H1 (cell line): Measurements from ENCODE around the gene LCN15. TPM values are rescaled to one million over a fixed set of nuclear protein-coding genes. Genes with fewer than 3 reads are reported as not detected.

ENCODE experiments used
- CTCF ChIA-PET: fragments of 300-600 bp; sonication (Branson Sonifier 250); formaldehyde crosslinking; loops from one replicate; lab custom pipeline; 2021; ENCODE audit not compliant: partially characterized antibody; lab: Charles Lee
- POLR2A ChIA-PET: fragments of 300-600 bp; sonication (Branson Sonifier 250); formaldehyde crosslinking; loops from one replicate; lab custom pipeline; 2021; ENCODE audit warnings: inconsistent platforms; ENCODE audit not compliant: partially characterized antibody; lab: Charles Lee
- DNase-seq, 2 experiments: peaks; one replicate each; pipeline versions ENCODE4 v3.0.0 to v3.0.0-alpha.2; 2010 to 2022; ENCODE audit warnings: low spot score in 2 of 2, low read depth in 1 of 2, mixed read lengths in 1 of 2
- FAIRE-seq: peaks from 2 replicates; lab custom pipeline; 2011; peaks lifted over from hg19 to GRCh38; lab: Jason Lieb, UNC
- H2AFZ ChIP-seq: 2 replicates; pipeline ENCODE4 v1.8.1; 2012; ENCODE audit warnings: low read length, inconsistent platforms
- H2AK5ac ChIP-seq: 2 replicates; pipeline ENCODE4 v1.6.1; 2013; ENCODE audit warnings: low read depth, low read length
- H2BK120ac ChIP-seq: replicated peaks from 2 replicates; pipeline ENCODE3; 2013; ENCODE audit warnings: low read depth, low read length, inconsistent platforms
- H2BK12ac ChIP-seq: 2 replicates; pipeline ENCODE4 v1.6.1; 2013; ENCODE audit warnings: low read depth, low read length
- H2BK15ac ChIP-seq: 2 replicates; pipeline ENCODE4 v1.6.1; 2013; ENCODE audit warnings: low read length
- H2BK20ac ChIP-seq: 2 replicates; pipeline ENCODE4 v1.6.1; 2013; ENCODE audit warnings: low read length
- H2BK5ac ChIP-seq: 2 replicates; pipeline ENCODE4 v1.6.1; 2013; ENCODE audit warnings: low read depth, low read length
- H3K14ac ChIP-seq: 2 replicates; pipeline ENCODE4 v1.6.1; 2013; ENCODE audit warnings: inconsistent platforms; ENCODE audit not compliant: insufficient read length
- H3K18ac ChIP-seq: 2 replicates; pipeline ENCODE4 v1.6.1; 2013; ENCODE audit warnings: low read length; ENCODE audit errors: extremely low read depth
- H3K23ac ChIP-seq: 2 replicates; pipeline ENCODE4 v1.6.1; 2013; ENCODE audit warnings: inconsistent platforms; ENCODE audit not compliant: insufficient read length
- H3K23me2 ChIP-seq: 2 replicates; pipeline ENCODE4 v1.6.1; 2013; ENCODE audit warnings: low read depth, low read length
- H3K27ac ChIP-seq: 2 replicates; pipeline ENCODE4 v1.6.1; 2011; ENCODE audit warnings: low read depth, low read length, inconsistent platforms
- H3K27me3 ChIP-seq, 4 experiments: replicated peaks in 1 of 4; 1 replicate in 1 of 4; 2 replicates in 3 of 4; pipeline versions ENCODE4 v1.6.1 to v1.8.1; 2011 to 2013; ENCODE audit warnings: low read length in 3 of 4, mild to moderate bottlenecking in 3 of 4, inconsistent platforms in 2 of 4, mixed read lengths in 2 of 4, moderate library complexity in 1 of 4; ENCODE audit not compliant: control insufficient read depth in 3 of 4, insufficient read depth in 3 of 4; ENCODE audit errors: extremely low read depth in 1 of 4
- H3K36me3 ChIP-seq, 4 experiments: 2 replicates each; pipeline versions ENCODE4 v1.6.1 to v1.8.1; 2011 to 2013; ENCODE audit warnings: mild to moderate bottlenecking in 4 of 4, low read length in 3 of 4, moderate library complexity in 2 of 4, control low read depth in 1 of 4, inconsistent platforms in 1 of 4; ENCODE audit not compliant: insufficient read depth in 4 of 4, control insufficient read depth in 2 of 4
- H3K4ac ChIP-seq: replicated peaks from 2 replicates; pipeline ENCODE3; 2013; ENCODE audit warnings: low read length, low read depth, mixed read lengths, inconsistent platforms; ENCODE audit not compliant: insufficient read length
- H3K4me1 ChIP-seq, 4 experiments: replicated peaks in 1 of 4; 1 replicate in 1 of 4; 2 replicates in 3 of 4; pipeline versions ENCODE4 v1.6.1 to v1.8.1; 2011 to 2013; ENCODE audit warnings: low read length in 3 of 4, inconsistent platforms in 2 of 4, mixed read lengths in 1 of 4; ENCODE audit not compliant: insufficient read depth in 4 of 4, control insufficient read depth in 3 of 4
- H3K4me2 ChIP-seq, 2 experiments: 2 replicates each; pipeline versions ENCODE4 v1.6.1 to v1.8.1; 2011 to 2013; ENCODE audit warnings: low read depth in 2 of 2, low read length in 2 of 2, control low read depth in 1 of 2, inconsistent platforms in 1 of 2, mild to moderate bottlenecking in 1 of 2; ENCODE audit not compliant: insufficient read depth in 1 of 2
- H3K4me3 ChIP-seq, 4 experiments: fragments of 200-600, 300-600 bp in 1 of 4; sonication (generic), shearing (Covaris generic), sonication (Bioruptor Twin) in 1 of 4; 2 replicates each; pipeline versions ENCODE4 v1.5.1 to v1.8.1; 2011 to 2016; ENCODE audit warnings: low read length in 4 of 4, low read depth in 3 of 4, control low read depth in 2 of 4, inconsistent platforms in 2 of 4, mild to moderate bottlenecking in 2 of 4, mixed read lengths in 1 of 4, moderate library complexity in 1 of 4; ENCODE audit not compliant: insufficient read depth in 2 of 4; ENCODE audit errors: extremely low read depth in 1 of 4
- H3K56ac ChIP-seq: replicated peaks from 2 replicates; pipeline ENCODE3; 2013; ENCODE audit warnings: low read depth, mild to moderate bottlenecking, mixed read lengths, low read length, inconsistent platforms; ENCODE audit not compliant: insufficient read length
- H3K79me1 ChIP-seq: 2 replicates; pipeline ENCODE4 v1.6.1; 2013; ENCODE audit warnings: low read depth, low read length, control low read depth
- H3K79me2 ChIP-seq, 2 experiments: 2 replicates each; pipeline versions ENCODE4 v1.6.1 to v1.8.1; 2012 to 2013; ENCODE audit warnings: low read length in 2 of 2, mild to moderate bottlenecking in 2 of 2, inconsistent platforms in 1 of 2; ENCODE audit not compliant: insufficient read depth in 2 of 2, control insufficient read depth in 1 of 2
- H3K9ac ChIP-seq, 4 experiments: replicated peaks in 1 of 4; 1 replicate in 1 of 4; 2 replicates in 3 of 4; pipeline versions ENCODE4 v1.6.1 to v1.8.1; 2011 to 2013; ENCODE audit warnings: low read depth in 3 of 4, low read length in 3 of 4, control low read depth in 2 of 4, mild to moderate bottlenecking in 2 of 4, moderate library complexity in 2 of 4, inconsistent platforms in 1 of 4; ENCODE audit errors: extremely low read depth in 1 of 4
- H3K9me3 ChIP-seq, 2 experiments: 2 replicates each; pipeline versions ENCODE4 v1.6.1 to v1.8.1; 2012 to 2013; ENCODE audit warnings: mild to moderate bottlenecking in 2 of 2, moderate library complexity in 2 of 2, control low read depth in 1 of 2, inconsistent platforms in 1 of 2, low read depth in 1 of 2, low read length in 1 of 2, mixed read lengths in 1 of 2; ENCODE audit not compliant: insufficient read depth in 2 of 2
- H4K20me1 ChIP-seq, 2 experiments: replicated peaks in 1 of 2; 2 replicates each; pipeline versions ENCODE3 to v1.8.1; 2011 to 2013; ENCODE audit warnings: inconsistent platforms in 2 of 2, low read length in 2 of 2, mild to moderate bottlenecking in 1 of 2; ENCODE audit not compliant: insufficient read depth in 2 of 2, control insufficient read depth in 1 of 2
- H4K5ac ChIP-seq: 2 replicates; pipeline ENCODE4 v1.6.1; 2013; ENCODE audit warnings: low read length, low read depth, mixed read lengths, inconsistent platforms; ENCODE audit not compliant: insufficient read length
- H4K8ac ChIP-seq: 2 replicates; pipeline ENCODE4 v1.8.0; 2013; ENCODE audit warnings: mild to moderate bottlenecking, moderate library complexity, low read length, inconsistent platforms; ENCODE audit not compliant: insufficient read depth; ENCODE audit errors: extremely low read depth
- H4K91ac ChIP-seq: replicated peaks from 2 replicates; pipeline ENCODE3; 2013; ENCODE audit warnings: low read length, mixed read lengths, inconsistent platforms; ENCODE audit not compliant: insufficient read length
- BACH1 ChIP-seq: IDR thresholded peaks from 2 replicates; pipeline ENCODE4 v1.6.1; 2012; ENCODE audit warnings: low read length, improper control_type of control experiment
- CHD2 ChIP-seq: IDR thresholded peaks from 2 replicates; pipeline ENCODE4 v1.6.1; 2012; ENCODE audit warnings: low read length, improper control_type of control experiment
- EZH2 ChIP-seq: fragments of 200-600 bp; sonication (generic); IDR thresholded peaks from 2 replicates; pipeline ENCODE4 v1.7.1; 2012; ENCODE audit warnings: low read depth, mild to moderate bottlenecking, moderate library complexity, low read length, inconsistent platforms; ENCODE audit not compliant: severe bottlenecking
- KDM1A ChIP-seq: fragments of 200-600, 300-600 bp; sonication (generic); IDR thresholded peaks from 2 replicates; pipeline ENCODE4 v1.7.1; 2016; ENCODE audit warnings: mild to moderate bottlenecking, low read length, borderline replicate concordance
- SIN3A ChIP-seq, 2 experiments: IDR thresholded peaks in 1 of 2; conservative IDR thresholded peaks in 1 of 2; 2 replicates each; pipeline ENCODE4 v1.6.1; 2011 to 2012; ENCODE audit warnings: low read length in 2 of 2, improper control_type of control experiment in 1 of 2, low read depth in 1 of 2, mild to moderate bottlenecking in 1 of 2
- SIX5 ChIP-seq: IDR thresholded peaks from 2 replicates; pipeline ENCODE4 v1.6.1; 2011; ENCODE audit warnings: mild to moderate bottlenecking, low read depth, low read length
- SP1 ChIP-seq: IDR thresholded peaks from 2 replicates; pipeline ENCODE4 v1.6.1; 2011; ENCODE audit warnings: low read depth, low read length
- SP2 ChIP-seq: IDR thresholded peaks from 2 replicates; pipeline ENCODE4 v1.6.1; 2012; ENCODE audit warnings: mild to moderate bottlenecking, low read length, inconsistent platforms
- TAF7 ChIP-seq: optimal IDR thresholded peaks from 2 replicates; pipeline ENCODE3; 2011; ENCODE audit warnings: low read depth, mild to moderate bottlenecking, inconsistent platforms, low read length, moderate library complexity, borderline replicate concordance
- WGBS, 2 experiments: shearing (Covaris generic) in 1 of 2; methylation state at CpG; one replicate each; pipeline versions ENCODE4 v1.1.6 to v1.1.7; 2013 to 2015; ENCODE audit warnings: low lambda C conversion rate in 2 of 2, mixed read lengths in 2 of 2, inconsistent platforms in 1 of 2, low coverage in 1 of 2, missing lambda C conversion rate in 1 of 2; ENCODE audit not compliant: insufficient replicate concordance in 2 of 2, insufficient coverage in 1 of 2, insufficient read length in 1 of 2; ENCODE audit errors: extremely low coverage in 1 of 2, missing lambda C conversion rate in 1 of 2; 5-methylcytosine and 5-hydroxymethylcytosine counted together
- polyA plus RNA-seq, 7 experiments: library from polyadenylated mRNA; depleted of rRNA in 3 of 7; stranded (reverse) in 5 of 7; unstranded in 2 of 7; fragments of >200 nt in 5 of 7; fragments of 200-250 nt in 2 of 7; gene quantifications; 1 replicate in 5 of 7; 2 replicates in 1 of 7; 4 replicates in 1 of 7; pipeline versions ENCODE4 v1.2.1 to v1.2.3, GENCODE V29; 2011 to 2013; ENCODE audit warnings: missing spikeins in 2 of 7, mixed read lengths in 2 of 7
- total RNA-seq: library from RNA; stranded (reverse); fragmentation: NEBNext Ultra II Directional; extraction: Animal tissue kit (Norgen Biotek cat#: 25700); gene quantifications from 2 replicates; pipeline ENCODE4 v1.2.1, GENCODE V29; 2021

The LCN15 gene
- total and polyA plus RNA-seq, 2 of the 8 experiments (the other 6 are each of a cell fraction or from before 2014, with no cell fraction given): 0.08 to 0.47 TPM

- H3K23ac ChIP-seq: no peak overlapping the region
- H4K8ac ChIP-seq: no peak overlapping the region
- H3K4me1 ChIP-seq: no peaks in the 10 kb centered on the region
- no peak overlapping the region for H3K4me3 ChIP-seq
- H2BK5ac ChIP-seq: no peak overlapping the region
- H3K79me1 ChIP-seq: no peaks in the 10 kb centered on the region
- H3K9me3 ChIP-seq: peaks cover 0 to 7% of the 10 kb centered on the region in 2 experiments
- no peak overlapping the region for H3K27ac ChIP-seq
- H2BK120ac ChIP-seq: no peak overlapping the region
- H2AFZ ChIP-seq: no peak overlapping the region
- no peaks in the 10 kb centered on the region for H4K20me1 ChIP-seq
- no peak overlapping the region for H2BK20ac ChIP-seq
- TF ChIP-seq SIN3A (conservative IDR thresholded peaks at IDR 0.05 in 1 of 2, IDR thresholded peaks at IDR 0.05 in 1 of 2; ENCODE audit: low read depth in 1 of 2, low read length in 2 of 2) (no peak), BACH1 (no peak), TAF7 (no peak), SP2 (no peak), CHD2 (no peak), SP1 (no peak), KDM1A (no peak), SIX5 (no peak), EZH2 (no peak)
- POLR2A ChIA-PET: interaction anchor here (0.6 kb wide), 1 partner anchor 209 kb away, joined by 3 read pairs; no protein-coding TSS in a partner anchor
- no peak overlapping the region for H2AK5ac ChIP-seq
- H4K91ac ChIP-seq: no peak overlapping the region
- H3K14ac ChIP-seq: no peak overlapping the region
- no peak overlapping the region for H2BK12ac ChIP-seq
- no peak overlapping the region for H3K9ac ChIP-seq
- no peaks in the 10 kb centered on the region for H3K23me2 ChIP-seq
- DNase-seq: no peak
- H3K79me2 ChIP-seq: no peaks in the 10 kb centered on the region
- H3K27me3 ChIP-seq: no peaks in the 10 kb centered on the region
- H2BK15ac ChIP-seq: no peak overlapping the region
- H3K36me3 ChIP-seq: no peaks in the 10 kb centered on the region
- CTCF ChIA-PET: interaction anchor here (0.8 to 9.6 kb wide), 8 partner anchors 7 to 391 kb away, joined by 3 to 88 read pairs (median 4); partner anchors contain the start of gene LCN8
- no peak overlapping the region for H3K18ac ChIP-seq
- 94% methylated on average over 3 of the region's 3 CpGs; no CpG with 5 or more reads in 1 of the 2 experiments for WGBS, 2 experiments
- no peak overlapping the region for H3K4me2 ChIP-seq
- no peak overlapping the region for H3K4ac ChIP-seq
- H4K5ac ChIP-seq: no peak overlapping the region
- FAIRE-seq: no peak
- H3K56ac ChIP-seq: no peak overlapping the region
Observed at GRCh38 chr9:136771907-136772415, 7.6 kb upstream of the LCN15 start.
